NCI-H1694 treated with DMSO at 0.1 percent for 48 hours (cell line): Measurements from ENCODE around the gene MAPK8IP3.
"Not testable (repeated sequence)": the region's sequence is repeated elsewhere in the genome, so short reads cannot be mapped to it uniquely, and the experiment has no call there.

ENCODE experiments used
- DNase-seq: peaks from one replicate; lab custom pipeline; 2025; lab: John Stamatoyannopoulos, UW

Gene MAPK8IP3

DNA sequence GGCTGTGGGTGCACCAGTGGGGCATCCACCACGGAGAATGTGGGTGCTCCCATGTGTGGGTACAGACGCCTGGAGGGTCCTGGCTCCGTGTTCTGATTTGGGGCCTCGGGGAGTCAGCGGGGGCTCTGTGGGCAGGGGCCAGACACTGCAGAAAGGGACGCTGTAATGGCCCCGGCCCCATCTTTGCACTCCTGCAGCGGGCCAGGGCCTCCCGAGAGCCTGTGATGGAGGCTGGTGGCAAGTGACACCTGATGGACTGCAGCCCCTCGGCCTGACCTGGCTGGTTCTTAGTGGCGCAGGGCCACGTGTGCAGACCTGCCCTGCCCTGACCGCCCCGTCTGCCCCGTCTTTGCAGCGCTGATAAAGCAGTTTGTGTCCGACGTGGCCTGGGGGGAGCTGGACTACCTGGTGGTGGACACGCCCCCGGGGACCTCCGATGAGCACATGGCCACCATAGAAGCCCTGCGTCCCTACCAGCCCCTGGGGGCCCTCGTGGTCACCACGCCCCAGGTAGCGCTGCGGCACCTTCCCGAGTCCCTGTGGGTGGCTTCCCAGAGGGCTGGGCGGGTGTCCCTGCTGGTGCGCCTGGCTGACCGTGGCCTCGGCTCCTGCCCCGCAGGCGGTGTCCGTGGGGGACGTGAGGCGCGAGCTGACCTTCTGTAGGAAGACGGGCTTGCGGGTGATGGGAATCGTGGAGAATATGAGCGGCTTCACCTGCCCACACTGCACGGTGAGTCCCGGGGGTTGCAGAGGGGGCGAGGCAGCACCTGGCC is 81.5 kb downstream of the MAPK8IP3 start:
- no peak for DNase-seq

DNA sequence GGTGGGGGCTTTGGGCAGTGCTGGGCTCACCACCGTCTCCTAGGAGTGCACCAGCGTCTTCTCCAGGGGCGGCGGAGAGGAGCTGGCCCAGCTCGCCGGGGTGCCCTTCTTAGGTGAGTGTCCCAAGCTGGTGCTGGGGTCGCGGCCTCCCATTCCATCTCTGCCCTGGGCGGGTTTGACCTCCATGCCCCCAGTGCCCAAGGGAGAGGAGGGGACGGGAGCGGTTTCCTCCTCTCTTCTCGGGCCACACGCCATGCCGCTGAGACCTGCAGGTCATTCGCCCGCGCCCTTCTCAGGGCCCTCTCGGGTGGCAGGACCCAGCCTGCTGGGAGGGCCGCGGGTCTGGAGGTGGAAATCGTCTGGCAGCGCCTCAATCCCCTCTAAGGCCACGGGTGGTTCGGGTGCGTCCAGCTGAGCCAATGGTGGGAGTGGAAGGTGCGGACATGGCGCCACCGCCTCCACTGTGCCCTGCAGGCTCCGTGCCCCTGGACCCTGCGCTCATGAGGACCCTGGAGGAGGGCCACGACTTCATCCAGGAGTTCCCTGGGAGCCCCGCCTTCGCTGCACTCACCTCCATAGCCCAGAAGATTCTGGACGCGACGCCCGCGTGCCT is 82.2 kb downstream of the MAPK8IP3 start:
- no peak for DNase-seq

DNA sequence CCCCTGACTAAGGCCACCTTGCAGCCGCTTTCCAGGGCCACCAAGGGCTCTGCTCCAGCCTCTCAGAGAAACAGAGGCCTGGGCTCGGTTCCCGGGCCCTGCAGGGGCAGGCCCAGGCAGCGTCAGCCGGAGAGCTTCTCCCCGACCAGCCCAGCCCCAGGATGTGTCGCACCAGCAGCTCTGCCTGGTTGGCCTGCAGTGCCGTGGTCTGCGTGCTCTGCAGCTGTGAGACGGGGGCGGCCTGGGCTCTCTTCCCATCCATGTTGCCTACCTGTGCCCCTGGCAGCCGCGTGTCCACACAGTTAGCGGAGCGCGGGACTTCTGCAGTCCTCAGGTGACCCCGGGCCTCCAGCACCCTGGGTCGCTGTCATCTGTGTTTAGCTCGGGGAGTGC is 82.7 kb downstream of the MAPK8IP3 start:
- DNase-seq: peak; percentile 1

DNA sequence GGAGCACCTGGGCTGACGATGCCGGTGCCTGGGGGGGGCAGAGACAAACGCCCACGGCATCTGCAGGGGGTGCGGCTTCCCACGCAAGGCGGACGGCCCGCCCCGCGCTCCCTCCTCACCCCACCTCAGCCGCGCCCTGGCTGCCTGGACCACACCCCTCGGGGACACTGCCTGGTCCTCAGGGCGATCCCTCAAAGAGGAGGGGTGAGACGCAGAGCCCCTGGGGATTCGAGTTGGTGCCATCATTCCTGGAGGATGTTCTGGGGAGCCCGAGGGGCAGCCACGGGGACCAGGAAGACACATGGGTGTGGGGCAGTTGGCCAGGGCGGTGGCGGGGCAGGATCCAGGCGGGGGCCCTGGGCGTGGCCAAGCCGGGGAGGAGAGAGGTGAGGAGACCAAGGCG is 83.6 kb downstream of the MAPK8IP3 start:
- no peak for DNase-seq

DNA sequence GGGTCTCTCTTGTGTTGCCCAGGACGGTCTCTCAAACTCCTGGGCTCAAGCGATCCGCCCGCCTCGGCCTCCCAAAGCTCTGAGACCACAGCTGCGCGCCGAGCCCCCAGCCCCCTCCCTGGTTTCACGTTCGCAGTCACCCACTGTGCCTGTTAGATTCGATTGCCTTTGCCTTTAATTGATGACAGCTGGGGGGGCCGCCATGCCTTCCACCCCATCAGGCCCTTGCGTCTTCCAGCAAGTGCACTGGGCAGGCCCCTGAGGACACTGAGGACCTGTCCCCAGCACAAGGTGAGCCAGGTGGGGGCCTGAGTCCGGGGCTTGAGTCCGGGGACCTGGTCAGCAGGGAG is 84.2 kb downstream of the MAPK8IP3 start:
- no peak for DNase-seq

DNA sequence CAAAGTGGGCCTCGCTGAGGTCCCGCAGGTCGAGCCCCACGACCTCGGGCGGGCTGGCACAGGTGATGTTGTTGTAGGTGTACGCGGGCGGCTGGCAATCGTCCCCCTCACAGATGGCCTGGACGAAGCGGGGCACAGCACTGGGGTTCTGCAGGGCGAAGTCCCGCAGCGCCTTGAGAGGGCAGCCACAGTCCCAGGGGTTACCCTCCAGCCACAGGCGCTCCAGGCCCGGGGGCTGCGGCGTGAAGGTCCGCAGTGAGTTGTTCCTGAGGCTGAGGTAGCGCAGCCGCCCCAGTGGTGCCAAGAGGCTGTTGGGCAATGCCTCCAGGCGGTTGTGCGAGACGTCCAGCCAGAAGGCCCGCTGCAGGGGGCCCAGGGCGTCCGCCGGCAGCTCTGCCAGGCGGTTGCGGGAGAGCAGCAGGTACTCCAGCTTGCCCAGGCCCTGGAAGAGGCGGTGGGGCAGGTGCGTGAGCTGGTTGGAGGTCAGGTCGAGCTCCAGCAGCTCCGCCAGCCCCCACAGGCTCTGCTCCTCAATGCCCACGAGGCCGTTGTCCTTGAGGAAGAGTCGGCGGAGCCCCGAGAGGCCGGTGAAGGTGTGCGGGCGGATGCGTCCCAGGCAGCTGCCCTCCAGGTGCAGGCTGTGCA is 84.7 kb downstream of the MAPK8IP3 start:
- DNase-seq: no peak

DNA sequence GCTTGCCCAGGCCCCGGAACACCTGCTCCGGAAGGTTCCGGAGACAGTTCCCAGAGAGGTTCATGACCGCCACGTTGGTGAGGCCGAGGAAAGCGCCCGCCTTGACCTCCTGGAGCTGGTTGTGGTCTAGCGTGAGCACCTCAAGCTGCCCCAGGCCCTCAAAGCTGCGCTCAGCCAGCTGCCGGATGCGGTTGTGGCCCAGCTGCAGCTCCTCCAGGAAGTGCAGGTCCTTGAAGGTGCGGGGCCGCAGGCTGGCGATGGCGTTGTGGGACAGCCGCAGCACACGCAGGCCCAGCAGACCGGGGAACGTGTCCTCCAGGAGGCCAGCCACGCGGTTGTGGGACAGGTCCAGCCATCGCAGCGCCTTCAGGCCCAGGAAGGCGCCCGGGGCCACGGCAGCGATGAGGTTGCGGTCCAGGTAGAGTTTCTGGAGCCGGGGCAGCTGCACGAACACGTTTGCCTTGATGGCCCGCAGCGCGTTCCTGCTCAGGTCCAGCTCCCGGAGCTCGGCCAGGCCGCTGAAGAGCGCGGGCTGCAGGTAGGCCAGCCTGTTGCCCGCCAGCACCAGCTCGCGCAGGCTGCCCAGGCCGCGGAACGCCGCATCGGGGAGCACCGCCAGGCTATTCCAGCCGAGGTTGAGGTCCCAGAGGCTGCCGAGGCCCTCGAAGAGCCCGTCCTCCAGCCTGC is 85.4 kb downstream of the MAPK8IP3 start:
- DNase-seq: no peak

DNA sequence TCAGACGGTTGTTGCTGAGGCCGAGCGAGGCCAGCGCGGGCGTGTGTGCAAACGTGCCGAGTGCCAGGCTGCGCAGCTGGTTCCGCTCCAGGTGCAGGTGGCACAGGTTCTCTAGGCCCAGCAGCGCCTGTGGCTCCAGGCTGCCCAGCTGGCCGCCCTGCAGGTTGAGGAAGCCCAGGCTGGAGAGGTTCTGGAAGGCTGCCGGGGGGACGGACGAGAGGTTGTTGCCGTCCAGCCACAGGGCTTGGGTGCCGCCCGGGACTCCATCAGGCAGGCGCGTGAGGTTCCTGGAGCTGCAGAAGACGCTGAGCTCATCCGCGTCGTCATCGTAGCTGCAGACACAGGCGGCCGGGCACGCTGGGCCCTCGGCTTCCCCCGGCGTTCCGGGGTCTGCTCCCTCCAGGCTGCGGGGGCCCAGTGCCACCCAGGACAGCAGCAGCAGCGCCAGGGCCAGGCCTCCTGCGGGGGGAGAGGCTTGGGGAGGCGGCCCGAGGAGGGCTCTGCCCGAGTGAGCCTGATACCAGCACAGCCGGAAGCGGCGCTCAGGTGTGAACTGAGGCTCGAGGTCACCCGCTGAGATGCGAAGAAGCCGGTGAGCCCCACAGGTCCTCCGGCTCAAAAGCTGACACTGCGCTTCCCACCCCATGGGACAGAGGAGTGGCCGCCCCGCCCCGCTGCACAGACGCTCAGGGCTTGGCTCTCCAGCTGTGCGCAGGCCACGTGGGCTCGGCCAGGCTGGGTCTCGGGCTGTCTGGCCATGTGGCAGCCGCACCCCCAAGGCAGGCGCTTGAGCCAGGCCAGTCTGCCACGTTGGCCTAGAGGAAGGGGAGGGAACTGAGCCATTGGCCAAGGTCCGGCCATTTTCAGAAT is 86.2 kb downstream of the MAPK8IP3 start:
- no peak for DNase-seq

DNA sequence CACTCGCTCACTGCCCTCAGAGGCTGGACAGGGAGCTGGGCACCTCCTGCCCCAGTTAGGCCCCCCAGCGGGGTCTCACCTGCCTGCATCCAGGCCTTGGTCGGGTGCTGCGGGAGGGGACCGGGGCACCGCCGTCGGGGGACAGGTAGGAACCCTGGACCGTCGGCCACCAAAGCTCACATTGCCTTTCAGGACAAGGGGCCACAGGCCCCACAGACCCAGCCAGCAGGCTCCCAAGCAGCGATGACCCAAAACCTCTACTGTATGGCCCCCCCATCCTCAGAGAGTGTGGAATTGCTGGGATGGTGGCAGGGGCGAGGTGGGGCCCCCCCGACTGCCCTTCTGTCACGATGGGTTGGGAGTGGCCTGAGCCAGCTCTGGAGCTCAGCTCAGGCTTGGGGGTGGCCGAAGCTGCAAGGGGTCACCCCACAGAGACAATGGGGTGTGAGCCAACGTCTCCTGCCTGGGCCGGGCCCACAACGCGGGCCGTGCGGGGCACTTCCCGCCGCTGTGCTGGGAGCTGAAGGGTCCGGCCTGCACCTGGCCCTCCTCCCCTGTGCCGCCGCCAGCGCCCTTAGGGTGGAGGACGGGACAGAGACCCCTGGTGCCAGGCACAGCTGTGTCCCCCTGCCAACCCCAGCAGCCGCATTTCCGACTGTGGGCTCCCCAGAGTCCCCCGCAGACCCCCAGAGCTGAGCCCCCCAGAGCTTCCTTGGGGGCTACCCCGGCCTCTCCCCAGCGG is 87.0 kb downstream of the MAPK8IP3 start:
- DNase-seq: no peak

DNA sequence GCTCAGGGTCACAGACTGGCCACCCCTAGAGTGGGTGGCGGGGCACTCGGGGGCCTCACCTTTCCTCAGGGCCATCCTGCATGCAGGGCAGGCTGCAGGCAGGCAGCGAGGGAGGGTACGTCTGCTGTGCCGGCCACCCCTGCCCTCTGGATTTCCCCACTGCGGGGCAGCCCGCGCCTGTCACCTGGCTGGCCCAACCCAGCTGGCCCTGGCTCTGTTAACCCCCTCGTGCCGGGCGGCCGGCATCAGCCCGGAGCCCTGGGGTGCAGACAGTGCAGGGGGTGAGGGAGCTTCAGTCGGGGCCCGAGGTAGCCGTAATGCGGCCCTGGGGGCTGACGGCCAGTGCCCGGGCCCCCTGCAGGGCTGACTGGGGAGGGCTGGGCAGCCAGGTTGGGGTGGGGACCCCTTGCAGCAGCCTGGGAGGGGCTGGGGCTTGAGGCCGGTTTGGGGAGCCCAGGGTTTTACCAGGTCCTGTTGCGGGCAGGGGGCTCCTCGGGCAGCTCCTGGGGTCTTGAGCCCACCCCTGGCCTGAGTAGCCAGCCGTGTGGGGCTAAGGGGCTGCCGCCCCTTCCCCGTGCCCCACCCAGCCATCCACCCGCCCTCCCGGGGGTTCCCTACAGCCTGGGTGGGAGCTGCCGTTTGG is 87.7 kb downstream of the MAPK8IP3 start, which contains the start of gene IGFALS:
IGFALS (minus strand) TSS at position 128 of the 643 bp plus-strand sequence; CDS start at position 75, 53 bp downstream.
- DNase-seq: no peak

DNA sequence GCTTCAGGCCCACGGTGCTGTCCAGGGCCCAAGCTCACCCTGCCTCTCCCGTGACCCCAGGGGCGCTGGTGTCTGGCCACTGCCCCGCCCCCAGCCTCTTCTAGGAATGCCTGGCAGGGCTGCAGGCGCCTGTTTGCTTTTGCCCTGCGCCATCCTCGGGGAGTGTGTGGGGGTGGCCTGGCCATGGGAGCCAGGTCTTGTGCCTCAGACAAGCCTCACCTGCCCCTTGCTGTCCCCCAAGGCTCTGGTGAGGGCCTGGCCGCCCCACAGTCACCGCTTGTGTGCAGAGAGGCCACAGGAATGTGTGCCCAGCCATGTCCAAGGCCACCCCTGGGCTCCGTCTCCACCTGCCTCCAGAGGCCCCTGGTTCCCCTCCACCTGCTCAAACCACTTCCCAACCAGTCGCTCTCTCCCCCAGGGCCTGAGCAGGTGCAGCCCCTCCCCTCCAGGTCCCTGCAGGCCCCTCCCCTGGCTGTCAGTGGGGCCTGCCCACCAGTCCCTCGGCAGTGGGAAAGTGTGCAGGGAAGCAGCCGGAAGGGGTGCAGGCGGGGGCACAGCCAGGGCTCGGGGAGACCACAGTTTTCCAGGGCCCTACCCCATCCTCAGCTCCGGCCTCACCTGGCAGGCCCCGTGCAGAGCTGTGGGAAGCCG is 88.4 kb downstream of the MAPK8IP3 start:
- no peak for DNase-seq

DNA sequence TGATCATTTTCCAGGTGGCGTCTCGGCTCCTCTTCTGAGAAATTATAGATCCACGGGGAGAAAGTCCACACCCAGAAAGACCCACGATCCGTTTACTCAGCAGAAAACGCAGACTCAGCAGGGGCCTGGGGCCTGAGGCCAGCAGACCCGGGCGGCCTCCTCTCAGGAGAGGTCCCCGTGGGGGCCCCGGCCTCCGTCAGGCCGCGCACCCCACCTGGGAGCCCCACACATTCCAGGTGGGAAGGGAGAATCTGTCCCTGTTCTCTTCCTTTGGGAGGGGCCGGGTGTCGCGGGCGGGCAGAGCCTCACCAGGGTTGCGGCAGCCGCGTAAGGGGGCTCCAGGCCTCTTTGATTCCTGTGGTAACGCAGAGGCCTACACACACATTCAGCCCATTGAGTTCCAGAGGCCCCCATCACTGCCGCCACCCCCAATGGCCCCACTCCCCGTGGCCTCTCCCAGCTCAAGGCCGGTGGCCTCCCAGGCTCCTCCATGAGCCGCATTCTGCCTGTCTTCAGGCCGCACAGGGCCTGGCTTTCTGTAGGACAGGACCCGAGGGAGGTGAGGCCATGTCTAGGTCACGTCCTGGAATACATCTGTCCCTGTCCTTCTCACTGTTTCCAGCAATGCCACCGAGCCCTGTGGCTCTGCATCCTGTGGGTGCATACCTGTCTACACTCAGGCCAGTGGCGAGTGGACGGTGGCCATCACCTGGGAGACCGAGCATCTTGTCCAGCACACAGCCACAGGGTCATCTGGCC is 89.1 kb downstream of the MAPK8IP3 start:
- no peak for DNase-seq

DNA sequence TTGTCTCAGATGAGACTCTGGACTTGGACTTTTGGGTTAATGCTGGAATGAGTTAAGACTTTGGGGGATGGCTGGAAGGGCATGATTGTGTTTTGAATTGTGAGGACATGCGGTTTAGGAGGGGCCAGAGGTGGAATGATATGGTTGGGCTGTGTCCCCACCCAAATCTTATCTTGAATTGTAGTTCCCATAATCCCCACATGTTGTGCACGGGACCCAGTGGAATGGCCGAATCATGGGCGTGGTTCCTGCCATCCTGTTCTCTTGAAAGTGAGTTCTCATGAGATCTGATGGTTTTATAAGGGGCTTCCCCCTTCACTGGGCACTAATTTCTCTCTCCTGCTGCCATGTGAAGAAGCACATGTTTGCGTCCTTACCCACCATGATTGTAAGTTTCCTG is 93.3 kb downstream of the MAPK8IP3 start:
- DNase-seq: not testable (repeated sequence)

DNA sequence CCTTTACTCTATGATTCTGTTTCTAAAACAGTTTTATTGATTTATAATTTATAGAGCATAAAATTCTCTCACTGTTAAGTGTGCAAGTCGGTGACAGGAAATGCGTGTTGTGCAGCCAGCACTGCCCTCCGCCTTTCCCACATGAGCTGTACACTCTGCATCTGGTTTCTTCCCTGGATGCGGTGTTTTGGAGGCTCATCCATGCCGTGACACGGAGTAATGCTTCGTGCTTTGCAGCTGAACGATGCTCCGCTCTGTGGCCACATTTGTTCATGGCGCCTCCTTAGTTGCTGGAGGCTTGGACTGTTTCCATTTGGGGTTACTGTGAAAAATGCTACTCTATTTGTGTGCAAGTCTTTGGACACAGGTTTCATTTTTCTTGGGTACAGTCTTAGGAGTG is 94.7 kb downstream of the MAPK8IP3 start:
- no peak for DNase-seq

DNA sequence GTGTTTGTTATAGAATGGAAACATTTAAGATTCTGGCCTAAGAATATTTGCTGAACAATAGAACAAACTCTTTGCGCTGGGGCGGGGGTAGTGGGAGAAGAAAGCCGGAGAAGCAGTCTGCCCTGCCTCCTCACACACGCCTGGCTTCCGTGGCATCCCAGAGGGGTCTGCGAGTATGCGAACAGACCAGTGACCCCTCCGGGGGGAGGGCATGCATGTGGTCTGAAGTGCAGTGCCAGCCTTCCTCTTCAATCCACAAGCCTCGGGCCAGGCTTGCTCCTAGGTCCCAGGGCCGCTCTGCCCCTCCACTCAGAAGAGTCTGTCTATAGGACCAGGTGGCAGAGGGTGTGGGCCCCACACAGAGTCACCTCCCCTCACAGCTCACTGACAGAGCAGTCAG is 101.6 kb downstream of the MAPK8IP3 start:
- no peak for DNase-seq

DNA sequence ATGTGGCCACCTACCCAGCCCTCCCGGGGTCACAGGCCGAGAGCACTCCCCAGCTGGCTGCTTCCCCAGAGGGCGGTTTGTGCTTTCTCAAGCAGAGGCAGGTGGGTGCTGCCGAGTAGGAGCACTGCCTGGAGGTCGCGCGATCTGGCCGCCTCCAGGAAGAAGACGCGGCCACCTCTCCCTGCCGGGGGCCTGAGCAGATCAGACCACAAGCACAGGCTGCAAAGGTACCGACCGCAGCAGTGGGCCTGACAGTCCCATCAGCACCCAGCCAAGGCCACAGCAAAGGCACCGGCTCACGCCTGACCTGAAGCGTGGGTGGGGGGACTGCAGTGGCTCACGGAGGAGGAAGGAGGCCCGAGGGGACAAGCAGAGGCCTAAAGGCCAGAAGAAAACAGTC is 102.7 kb downstream of the MAPK8IP3 start:
- DNase-seq: no peak

DNA sequence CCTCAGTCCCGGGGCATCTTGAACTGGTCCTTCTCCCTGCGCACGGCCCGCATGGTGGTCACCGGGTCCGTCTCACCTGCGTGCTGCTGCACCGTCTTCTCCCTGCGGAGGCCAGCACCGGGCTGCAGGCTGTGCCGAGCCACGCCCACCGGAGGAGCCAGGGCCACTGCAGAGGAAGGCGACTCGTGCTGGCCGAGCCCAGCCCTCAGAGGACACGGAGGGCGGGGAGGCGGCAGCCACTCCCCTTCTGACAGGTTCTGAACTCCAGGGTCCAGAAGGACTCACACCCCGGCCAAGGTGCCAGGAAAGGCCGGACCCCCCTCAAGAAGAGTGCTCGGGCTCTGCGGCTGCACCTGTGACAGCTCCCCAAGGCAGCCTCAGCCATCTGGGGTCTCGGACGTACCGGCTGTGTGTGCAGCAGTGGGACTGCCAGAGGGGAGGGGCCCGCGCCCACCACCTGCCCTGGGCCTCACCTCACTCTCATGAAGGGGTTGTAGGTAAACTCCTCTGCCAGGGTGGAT is 103.3 kb downstream of the MAPK8IP3 start:
- no peak for DNase-seq

DNA sequence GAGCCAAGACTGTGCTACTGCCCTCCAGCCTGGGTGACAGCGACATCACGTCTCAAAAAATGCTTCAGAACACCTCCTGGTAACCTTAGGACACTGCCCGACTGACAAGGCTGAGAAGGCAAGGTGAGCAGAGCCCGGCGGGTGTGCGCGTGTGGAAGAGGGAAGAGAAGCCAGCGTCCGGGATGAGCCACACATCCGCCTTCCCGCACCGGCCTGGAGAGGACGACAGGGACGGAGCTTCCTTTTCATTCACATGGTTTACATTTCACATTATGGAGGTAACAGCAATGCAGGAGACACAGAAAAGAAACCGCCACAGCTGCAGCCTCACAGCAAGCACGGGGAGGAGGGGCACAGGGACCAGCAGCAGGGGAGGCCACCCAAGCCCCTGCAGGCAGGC is 104.1 kb downstream of the MAPK8IP3 start:
- no peak for DNase-seq

DNA sequence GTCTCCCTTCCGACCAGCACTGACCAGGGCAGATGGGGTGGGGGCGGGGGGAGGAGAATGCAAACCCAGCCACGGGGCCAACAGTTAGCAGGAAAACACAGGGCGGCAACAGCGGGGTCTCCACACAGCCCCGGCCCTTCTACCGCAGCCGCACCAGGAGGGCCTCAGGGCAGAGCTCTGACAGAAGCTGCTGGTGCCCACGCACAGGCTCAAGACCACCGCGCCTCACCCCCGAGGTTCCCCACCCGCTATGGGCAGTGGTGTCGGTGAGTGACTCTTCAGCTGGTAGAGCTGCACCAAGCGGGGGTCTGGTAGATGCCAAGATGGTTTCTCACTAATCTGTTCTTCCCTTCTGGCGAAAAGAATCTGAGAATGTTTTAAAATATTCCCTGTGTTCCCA is 104.5 kb downstream of the MAPK8IP3 start:
- DNase-seq: no peak
